ENCODE data around the gene DNAAF9. TPM values are rescaled to one million over a fixed set of nuclear protein-coding genes. Genes with fewer than 3 reads are reported as not detected.
A peak's percentile ranks its signal among the peaks of the same experiment; 100 is the strongest.

The DNAAF9 gene
- total RNA-seq, 2 donors from 2014 or later: 3.6 to 3.7 TPM

- peak overlapping the region; percentile 45 for H3K27ac Mint-ChIP-seq
- H3K4me1 Mint-ChIP-seq (ENCODE audit: low read depth): peaks cover 39% of the 10 kb centered on the region
- H3K9me3 Mint-ChIP-seq: no peaks in the 10 kb centered on the region
- ATAC-seq (replicated peaks in 1 of 2) (no peak), DNase-seq (peak in 1 of 2 donors; percentile 18)
- H3K4me3 Mint-ChIP-seq: peak overlapping the region; percentile 84 to 94
- peaks cover 9% of the 10 kb centered on the region for H3K27me3 Mint-ChIP-seq (ENCODE audit: low read depth)
- H3K36me3 Mint-ChIP-seq (ENCODE audit: insufficient read depth in 2 of 2): peaks cover 3 to 7% of the 10 kb centered on the region in 2 donors
These were observed 909 bp downstream of the DNAAF9 start for GRCh38 chr20:3406481-3407039.

GRCh38 chr20:3405696-3406358 is 1.6 kb downstream of the DNAAF9 start:
- peak overlapping the region; percentile 84 to 94 for H3K4me3 Mint-ChIP-seq
- peaks cover 9% of the 10 kb centered on the region for H3K27me3 Mint-ChIP-seq (ENCODE audit: low read depth)
- ATAC-seq (replicated peaks in 1 of 2): no peak
- H3K36me3 Mint-ChIP-seq (ENCODE audit: insufficient read depth in 2 of 2): peaks cover 3 to 7% of the 10 kb centered on the region in 2 donors
- H3K27ac Mint-ChIP-seq: peak overlapping the region; percentile 0
- DNase-seq: no peak
- H3K9me3 Mint-ChIP-seq: no peaks in the 10 kb centered on the region
- H3K4me1 Mint-ChIP-seq (ENCODE audit: low read depth): peaks cover 39% of the 10 kb centered on the region

GRCh38 chr20:3405139-3405538 is 2.3 kb downstream of the DNAAF9 start:
- Mint-ChIP-seq H3K9me3 (no peaks in the 10 kb centered on the region), H3K36me3 (ENCODE audit: insufficient read depth in 2 of 2) (peaks cover 3 to 7% of the 10 kb centered on the region in 2 donors), H3K27me3 (ENCODE audit: low read depth) (peaks cover 9% of the 10 kb centered on the region), H3K4me3 (peak overlapping the region in 1 of 2 donors; percentile 94), H3K27ac (no peak overlapping the region), H3K4me1 (ENCODE audit: low read depth) (peaks cover 39% of the 10 kb centered on the region)
- ATAC-seq (replicated peaks in 1 of 2) (peak in 1 of 2 donors; percentile 6), DNase-seq (no peak)

- H3K4me1 Mint-ChIP-seq (ENCODE audit: low read depth): peaks cover 39% of the 10 kb centered on the region
- H3K27ac Mint-ChIP-seq: no peak overlapping the region
- no peak overlapping the region for H3K4me3 Mint-ChIP-seq
- peaks cover 9% of the 10 kb centered on the region for H3K27me3 Mint-ChIP-seq (ENCODE audit: low read depth)
- ATAC-seq (replicated peaks in 1 of 2) (no peak), DNase-seq (no peak)
- H3K36me3 Mint-ChIP-seq (ENCODE audit: insufficient read depth in 2 of 2): peaks cover 3 to 7% of the 10 kb centered on the region in 2 donors
- H3K9me3 Mint-ChIP-seq: no peaks in the 10 kb centered on the region
These were observed 3.1 kb downstream of the DNAAF9 start for GRCh38 chr20:3404402-3404801.

GRCh38 chr20:3403741-3404140 is 3.7 kb downstream of the DNAAF9 start:
- H3K9me3 Mint-ChIP-seq: no peaks in the 10 kb centered on the region
- peaks cover 3 to 7% of the 10 kb centered on the region in 2 donors for H3K36me3 Mint-ChIP-seq (ENCODE audit: insufficient read depth in 2 of 2)
- peaks cover 9% of the 10 kb centered on the region for H3K27me3 Mint-ChIP-seq (ENCODE audit: low read depth)
- no peak overlapping the region for H3K4me3 Mint-ChIP-seq
- H3K27ac Mint-ChIP-seq: no peak overlapping the region
- peaks cover 32% of the 10 kb centered on the region for H3K4me1 Mint-ChIP-seq (ENCODE audit: low read depth)
- no peak for DNase-seq
- no peak for ATAC-seq (replicated peaks in 1 of 2)

GRCh38 chr20:3402453-3402852 is 5.0 kb downstream of the DNAAF9 start:
- DNase-seq (no peak), ATAC-seq (replicated peaks in 1 of 2) (no peak)
- Mint-ChIP-seq H3K36me3 (ENCODE audit: insufficient read depth in 2 of 2) (peaks cover 0 to 7% of the 10 kb centered on the region in 2 donors), H3K27me3 (ENCODE audit: low read depth) (peaks cover 9% of the 10 kb centered on the region), H3K27ac (no peak overlapping the region), H3K9me3 (no peaks in the 10 kb centered on the region), H3K4me3 (no peak overlapping the region), H3K4me1 (ENCODE audit: low read depth) (peaks cover 24% of the 10 kb centered on the region)

- Mint-ChIP-seq H3K9me3 (peaks cover 2 to 7% of the 10 kb centered on the region in 2 donors), H3K36me3 (ENCODE audit: insufficient read depth in 2 of 2) (peaks cover 7 to 9% of the 10 kb centered on the region in 2 donors), H3K4me1 (ENCODE audit: low read depth) (peaks cover 9% of the 10 kb centered on the region), H3K27ac (no peak overlapping the region), H3K4me3 (no peak overlapping the region), H3K27me3 (ENCODE audit: low read depth) (no peaks in the 10 kb centered on the region)
- no peak for ATAC-seq (replicated peaks in 1 of 2)
- DNase-seq: no peak
These were observed 7.0 kb downstream of the DNAAF9 start for GRCh38 chr20:3400260-3401155.

GRCh38 chr20:3398681-3399252 is 8.7 kb downstream of the DNAAF9 start:
- Mint-ChIP-seq H3K36me3 (ENCODE audit: insufficient read depth in 2 of 2) (peaks cover 7 to 9% of the 10 kb centered on the region in 2 donors), H3K27ac (no peak overlapping the region), H3K27me3 (ENCODE audit: low read depth) (no peaks in the 10 kb centered on the region), H3K4me1 (ENCODE audit: low read depth) (no peaks in the 10 kb centered on the region), H3K4me3 (no peak overlapping the region), H3K9me3 (peaks cover 2 to 7% of the 10 kb centered on the region in 2 donors)
- no peak for DNase-seq
- ATAC-seq (replicated peaks in 1 of 2): no peak

- Mint-ChIP-seq H3K36me3 (ENCODE audit: insufficient read depth in 2 of 2) (peaks cover 7 to 9% of the 10 kb centered on the region in 2 donors), H3K27ac (no peak overlapping the region), H3K27me3 (ENCODE audit: low read depth) (no peaks in the 10 kb centered on the region), H3K4me1 (ENCODE audit: low read depth) (no peaks in the 10 kb centered on the region), H3K9me3 (peaks cover 2 to 7% of the 10 kb centered on the region in 2 donors), H3K4me3 (no peak overlapping the region)
- ATAC-seq (replicated peaks in 1 of 2) (no peak), DNase-seq (no peak)
These were observed 11.0 kb downstream of the DNAAF9 start for GRCh38 chr20:3396492-3396891.

GRCh38 chr20:3392756-3393155 is 14.7 kb downstream of the DNAAF9 start:
- peaks cover 7 to 9% of the 10 kb centered on the region in 2 donors for H3K36me3 Mint-ChIP-seq (ENCODE audit: insufficient read depth in 2 of 2)
- no peak for ATAC-seq (replicated peaks in 1 of 2)
- H3K4me3 Mint-ChIP-seq: no peak overlapping the region
- no peaks in the 10 kb centered on the region for H3K27me3 Mint-ChIP-seq (ENCODE audit: low read depth)
- H3K27ac Mint-ChIP-seq: no peak overlapping the region
- DNase-seq: no peak
- H3K9me3 Mint-ChIP-seq: peaks cover 2 to 7% of the 10 kb centered on the region in 2 donors
- peaks cover 13% of the 10 kb centered on the region for H3K4me1 Mint-ChIP-seq (ENCODE audit: low read depth)

- H3K27ac Mint-ChIP-seq: no peak overlapping the region
- peaks cover 3 to 8% of the 10 kb centered on the region in 2 donors for H3K36me3 Mint-ChIP-seq (ENCODE audit: insufficient read depth in 2 of 2)
- ATAC-seq (replicated peaks in 1 of 2) (no peak), DNase-seq (no peak)
- no peaks in the 10 kb centered on the region for H3K27me3 Mint-ChIP-seq (ENCODE audit: low read depth)
- no peak overlapping the region for H3K4me3 Mint-ChIP-seq
- H3K4me1 Mint-ChIP-seq (ENCODE audit: low read depth): peaks cover 13% of the 10 kb centered on the region
- peaks cover 2 to 6% of the 10 kb centered on the region in 2 donors for H3K9me3 Mint-ChIP-seq
These were observed 16.6 kb downstream of the DNAAF9 start for GRCh38 chr20:3390759-3391425.

GRCh38 chr20:3383878-3384495 is 23.5 kb downstream of the DNAAF9 start:
- ATAC-seq (replicated peaks in 1 of 2) (peak; percentile 96 to 97), DNase-seq (peak; percentile 67 to 68)
- H3K4me1 Mint-ChIP-seq (ENCODE audit: low read depth): peaks cover 19% of the 10 kb centered on the region
- H3K4me3 Mint-ChIP-seq: peak overlapping the region; percentile 42 to 55
- peaks cover 8 to 14% of the 10 kb centered on the region in 2 donors for H3K36me3 Mint-ChIP-seq (ENCODE audit: insufficient read depth in 2 of 2)
- peaks cover 6 to 10% of the 10 kb centered on the region in 2 donors for H3K9me3 Mint-ChIP-seq
- H3K27ac Mint-ChIP-seq: peak overlapping the region; percentile 94
- no peaks in the 10 kb centered on the region for H3K27me3 Mint-ChIP-seq (ENCODE audit: low read depth)
